K562 (cell line): ENCODE measurements around the gene ESR2. TPM values are rescaled to one million over a fixed set of nuclear protein-coding genes. Genes with fewer than 3 reads are reported as not detected.
A peak's percentile ranks its signal among the peaks of the same experiment; 100 is the strongest.

Source experiments
- CAMTA2 ChIP-seq: fragments of 250-450 bp; sonication (Bioruptor Pico); conservative IDR thresholded peaks from 2 replicates; pipeline ENCODE4 v1.5.1; 2022
- CLOCK ChIP-seq: fragments of 250-450 bp; sonication (Bioruptor Pico); IDR thresholded peaks from 2 replicates; pipeline ENCODE4 v1.4.0; 2020; ENCODE audit warnings: mild to moderate bottlenecking, moderate library complexity, borderline replicate concordance
- E2F5 ChIP-seq: sonication (generic); formaldehyde crosslinking; IDR thresholded peaks from 2 replicates; pipeline ENCODE4 v1.8.0; 2022; ENCODE audit warnings: mild to moderate bottlenecking, missing genetic modification reagents
- LARP7 ChIP-seq: fragments of 450-650 bp; IDR thresholded peaks from 2 replicates; pipeline ENCODE4 v1.6.1; 2016
- MXD1 ChIP-seq: fragments of 250-450 bp; sonication (Bioruptor Pico); IDR thresholded peaks from 2 replicates; pipeline ENCODE4 v1.8.0; 2021; ENCODE audit warnings: borderline replicate concordance, mild to moderate bottlenecking, moderate library complexity; ENCODE audit not compliant: poor library complexity, severe bottlenecking
- NKRF ChIP-seq: fragments of 450-650 bp; IDR thresholded peaks from 2 replicates; pipeline ENCODE4 v1.6.1; 2016; ENCODE audit warnings: borderline replicate concordance
- PRDM10 ChIP-seq: fragments of 450-650 bp; IDR thresholded peaks from 2 replicates; pipeline ENCODE4 v1.6.1; 2018; ENCODE audit not compliant: partially characterized antibody
- TRIM24 ChIP-seq, 2 experiments: fragments of 450-650 bp; IDR thresholded peaks; 2 replicates each; pipeline ENCODE4 v1.6.1; 2016
- ZNF175 ChIP-seq: fragments of 200-800 bp; sonication (Bioruptor generic); IDR thresholded peaks from 2 replicates; pipeline ENCODE4 v1.6.1; 2016; ENCODE audit warnings: low read depth, mild to moderate bottlenecking, missing genetic modification characterization, missing compliant biosample characterization
- ZNF3 ChIP-seq: fragments of 250-450 bp; sonication (Bioruptor Pico); IDR thresholded peaks from 2 replicates; pipeline ENCODE4 v1.5.0; 2021; ENCODE audit warnings: mild to moderate bottlenecking, moderate library complexity
- ZNF586 ChIP-seq: fragments of 450-650 bp; formaldehyde crosslinking; conservative IDR thresholded peaks from 2 replicates; pipeline ENCODE4 v1.4.0; 2020; ENCODE audit warnings: mild to moderate bottlenecking, moderate library complexity
- ZNF639 ChIP-seq, 2 experiments: fragments of 200-800 bp in 1 of 2; sonication (Bioruptor generic) in 1 of 2; sonication (generic) in 1 of 2; formaldehyde crosslinking in 1 of 2; IDR thresholded peaks in 1 of 2; conservative IDR thresholded peaks in 1 of 2; 2 replicates each; pipeline versions ENCODE4 v1.5.0 to v1.6.1; 2016 to 2020; ENCODE audit warnings: missing compliant biosample characterization in 1 of 2, missing genetic modification characterization in 1 of 2, missing genetic modification reagents in 1 of 2
- polyA plus RNA-seq, 8 experiments: library from polyadenylated mRNA; depleted of rRNA in 4 of 8; stranded (reverse) in 5 of 8; unstranded in 3 of 8; fragments of >200 nt; fragmentation: Nextera tagmentation in 2 of 8; fragmentation: Illumina TruSeq in 1 of 8; extraction: Ambion mirVana in 2 of 8; extraction: Trizol in 1 of 8; gene quantifications; 2 replicates each; pipeline versions ENCODE4 v1.2.1 to v1.2.3, GENCODE V29; 2011 to 2014; ENCODE audit warnings: inconsistent platforms in 1 of 8, missing spikeins in 1 of 8
- total RNA-seq, 7 experiments: library from RNA; depleted of rRNA in 6 of 7; stranded (reverse); fragments of >200 nt in 6 of 7; fragmentation: Illumina TruSeq in 2 of 7; extraction: Trizol in 2 of 7; gene quantifications; 2 replicates each; pipeline versions ENCODE4 v1.2.1 to v1.2.3, GENCODE V29; 2011 to 2021; ENCODE audit warnings: low replicate concordance in 1 of 7

ESR2 gene
- total and polyA plus RNA-seq, 9 of the 15 experiments (the other 6 are each of a cell fraction or from before 2014, with no cell fraction given), result 0.07 to 3.8 (median 2.0) TPM

- TF ChIP-seq PRDM10 (peak; percentile 96), CLOCK (CRISPR knock-in tag) (no peak), ZNF586 (no peak), CAMTA2 (CRISPR knock-in tag) (no peak), ZNF3 (no peak), LARP7 (no peak), ZNF175 (CRISPR knock-in tag) (no peak), MXD1 (CRISPR knock-in tag) (no peak), E2F5 (CRISPR knock-in tag) (no peak), NKRF (no peak), ZNF639 (CRISPR knock-in tag; conservative IDR thresholded peaks at IDR 0.05 in 1 of 2, IDR thresholded peaks at IDR 0.05 in 1 of 2) (peak in 1 of 2 experiments; percentile 56; a peak in 1 of 4 replicates), TRIM24 (IDR thresholded peaks at IDR 0.05) (no peak)
These were observed 44.6 kb upstream of the ESR2 start (continued) for GRCh38 chr14:64338616-64339316.
